ENCODE measurements around the gene MYO18B.

MYO18B gene

DNA sequence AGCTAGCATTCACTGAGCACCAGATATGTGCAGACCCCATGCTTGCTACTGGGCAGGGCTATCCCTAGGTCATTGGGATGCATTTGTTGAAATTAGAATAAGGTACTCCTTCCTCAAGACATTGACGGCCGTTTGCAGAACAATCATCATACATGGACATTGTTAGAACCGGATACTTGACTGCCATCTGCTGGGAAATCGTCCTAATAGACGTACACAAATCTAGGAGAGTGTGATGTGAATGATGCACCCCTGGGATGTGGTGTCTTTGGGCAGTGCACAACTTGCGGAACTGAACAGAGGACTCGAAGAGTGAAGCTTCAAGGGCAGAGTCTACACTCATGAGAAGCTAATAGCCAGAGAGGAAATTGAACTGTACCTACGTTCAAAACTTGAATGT lies 35.9 kb downstream of the MYO18B start:
- peak in 1 of 2 experiments; percentile 57 for DNase-seq

DNA sequence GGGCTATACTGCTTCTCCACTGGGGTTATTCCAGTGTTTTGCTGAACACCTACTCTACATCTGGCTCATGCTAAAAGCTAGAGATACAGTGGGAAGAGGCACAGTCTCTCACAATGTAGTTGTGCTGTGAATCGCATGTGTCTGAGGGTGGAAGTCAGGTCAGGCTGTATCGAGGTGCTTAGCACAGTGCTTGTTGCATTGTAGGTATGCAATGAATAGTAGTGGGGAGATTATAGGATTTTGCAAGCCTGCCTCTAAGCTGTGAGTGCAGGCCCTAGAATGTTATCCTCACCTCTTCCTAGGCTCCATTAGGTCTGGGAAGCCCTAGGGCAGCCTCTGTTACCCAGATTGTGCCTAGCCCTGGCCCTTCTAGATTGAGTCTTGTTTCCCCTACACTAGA lies 37.4 kb downstream of the MYO18B start:
- no peak for DNase-seq

GRCh38 chr22:25779890-25780289 lies 37.9 kb downstream of the MYO18B start:
- DNase-seq, result no peak

GRCh38 chr22:25780673-25781072 lies 38.7 kb downstream of the MYO18B start:
- DNase-seq, result no peak

DNA sequence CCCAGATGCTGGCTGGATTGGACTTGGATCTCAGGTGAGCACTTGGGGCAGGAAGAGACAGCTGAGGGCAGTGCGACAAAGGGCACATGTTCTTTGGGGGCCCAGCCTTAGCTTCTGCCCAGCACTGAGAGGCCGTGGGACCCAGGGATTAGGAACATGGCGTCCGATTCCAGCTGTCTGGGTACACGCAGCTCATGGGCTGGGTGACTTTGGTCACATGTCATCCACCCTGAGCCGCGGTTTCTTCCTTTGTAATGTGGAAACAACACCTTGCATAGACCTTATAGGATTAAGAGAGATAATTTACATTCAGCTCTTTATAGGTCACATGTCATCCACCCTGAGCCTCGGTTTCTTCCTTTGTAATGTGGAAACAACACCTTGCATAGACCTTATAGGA lies 39.8 kb downstream of the MYO18B start:
- DNase-seq, result no peak

- no peak for DNase-seq
Observed at GRCh38 chr22:25782831-25783230, 40.8 kb downstream of the MYO18B start.

GRCh38 chr22:25783856-25784255 lies 41.9 kb downstream of the MYO18B start:
- no peak for DNase-seq

DNA sequence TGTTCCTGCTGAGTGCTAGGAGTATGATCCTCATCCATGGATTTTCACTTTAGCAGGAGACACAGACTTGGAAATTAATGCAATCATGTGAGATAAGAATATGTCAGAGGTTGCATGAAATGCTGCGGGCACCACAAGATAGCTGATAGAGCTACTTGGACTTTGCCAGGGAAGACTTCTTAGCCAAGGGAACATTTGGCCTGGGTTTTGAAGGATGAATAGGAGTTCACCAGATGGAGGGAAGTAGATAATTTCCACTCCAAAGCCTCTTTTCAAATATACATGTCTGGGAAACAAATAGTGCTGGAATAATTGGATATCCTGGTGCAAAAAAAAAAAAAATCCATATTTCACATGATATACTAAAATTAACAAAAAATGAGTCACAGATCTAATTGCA lies 44.2 kb downstream of the MYO18B start:
- no peak for DNase-seq

GRCh38 chr22:25791556-25791955 lies 49.6 kb downstream of the MYO18B start:
- DNase-seq, result no peak

DNA sequence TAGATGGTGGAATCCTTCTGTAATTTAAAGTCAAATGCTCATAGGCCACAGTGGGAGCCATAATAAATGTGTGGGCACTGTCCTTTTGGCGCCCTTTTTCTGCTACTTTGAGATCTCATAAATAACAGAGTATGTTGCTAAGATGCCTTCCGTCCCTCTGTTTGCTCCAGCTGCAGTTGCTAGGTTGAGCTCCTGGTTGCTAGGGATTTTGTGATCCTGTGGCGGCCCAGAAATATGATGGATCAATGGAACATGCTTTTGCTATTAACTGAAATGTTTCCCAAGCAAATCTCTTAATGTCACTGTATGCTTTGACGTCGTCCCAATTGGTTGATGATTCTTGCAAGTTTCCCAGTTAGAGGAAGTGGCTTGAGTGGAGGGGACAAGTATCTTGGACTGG lies 53.5 kb downstream of the MYO18B start:
- DNase-seq, result no peak

DNA sequence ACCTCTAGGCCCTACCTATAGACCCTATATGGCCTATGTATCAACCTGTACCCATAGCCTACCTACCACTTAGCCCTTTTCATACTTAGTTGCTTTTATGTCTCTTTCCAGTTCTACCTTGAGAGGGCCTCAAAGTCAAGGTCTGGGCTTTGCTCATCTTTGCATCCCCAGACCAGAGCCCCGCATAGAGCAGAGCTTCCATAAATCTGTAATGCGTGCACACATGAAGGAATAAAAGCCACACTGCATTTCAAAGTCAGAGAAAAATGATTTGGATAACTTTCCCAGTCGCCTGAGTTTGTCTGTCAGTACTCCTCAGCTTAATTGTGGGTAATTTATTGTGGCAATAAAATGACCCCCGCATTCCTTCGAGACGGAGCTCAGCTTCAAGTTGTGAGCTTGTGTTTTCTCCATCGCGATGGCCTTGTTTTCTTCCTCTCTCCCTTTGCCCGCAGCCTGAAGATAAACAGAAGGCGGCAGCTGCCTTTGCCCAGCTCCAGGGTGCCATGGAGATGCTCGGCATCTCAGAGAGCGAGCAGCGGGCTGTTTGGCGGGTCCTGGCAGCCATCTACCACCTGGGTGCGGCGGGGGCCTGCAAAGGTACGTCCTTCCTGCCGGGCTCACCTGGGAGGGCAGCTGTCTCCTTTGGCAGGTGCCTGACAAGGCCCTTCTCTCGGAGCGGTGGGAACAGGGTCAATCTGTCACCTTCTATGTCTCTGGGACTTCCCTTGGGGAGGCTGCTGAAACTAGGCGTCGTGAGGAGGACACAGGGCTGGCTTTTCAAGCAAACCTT lies 55.7 kb downstream of the MYO18B start:
- DNase-seq, result no peak

DNA sequence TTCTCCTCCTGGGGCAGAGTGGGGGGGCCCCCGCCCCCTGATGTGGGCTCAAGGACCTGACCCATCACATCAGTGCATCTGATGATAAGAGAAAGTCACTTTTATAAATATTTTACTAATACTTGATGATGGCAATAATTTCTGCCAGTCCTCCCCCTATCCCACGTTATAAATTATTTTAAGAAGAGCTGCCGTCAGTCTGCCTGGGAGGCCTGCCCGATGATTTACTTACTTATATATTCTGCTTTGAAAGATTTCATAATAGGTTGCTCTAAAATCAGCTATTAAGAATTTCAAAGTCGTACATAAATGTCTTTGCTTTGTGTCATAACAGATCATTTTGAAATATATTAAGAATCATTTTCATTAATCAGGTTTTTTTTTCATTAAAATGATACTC lies 58.8 kb downstream of the MYO18B start:
- no peak for DNase-seq

GRCh38 chr22:25802018-25802417 lies 60.0 kb downstream of the MYO18B start:
- DNase-seq, result no peak

DNA sequence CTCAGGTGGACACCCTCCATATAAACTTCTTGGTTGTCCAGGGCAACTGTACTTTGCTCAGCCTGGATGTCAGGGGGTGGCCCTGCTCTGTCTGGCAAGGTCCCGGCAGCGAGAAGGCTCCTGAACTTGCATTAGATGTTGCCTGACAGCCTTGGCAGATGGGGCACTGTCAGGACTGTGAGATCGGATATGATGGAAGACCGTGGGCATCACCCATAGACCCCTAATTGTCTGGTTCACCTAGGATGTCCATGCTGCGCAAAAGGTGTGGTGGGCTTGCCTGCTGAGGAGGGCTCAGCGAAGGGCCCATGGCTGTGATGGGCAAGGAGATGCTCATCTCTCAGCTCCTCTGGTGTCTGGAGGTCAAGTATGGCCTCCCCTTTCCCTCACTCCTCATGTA lies 62.7 kb downstream of the MYO18B start:
- DNase-seq, result no peak

- DNase-seq, result no peak
Observed at GRCh38 chr22:25806579-25806978, 64.6 kb downstream of the MYO18B start.

- no peak for DNase-seq
Observed at GRCh38 chr22:25814685-25815084, 72.7 kb downstream of the MYO18B start.

GRCh38 chr22:25815561-25815960 lies 73.6 kb downstream of the MYO18B start:
- DNase-seq, result no peak

DNA sequence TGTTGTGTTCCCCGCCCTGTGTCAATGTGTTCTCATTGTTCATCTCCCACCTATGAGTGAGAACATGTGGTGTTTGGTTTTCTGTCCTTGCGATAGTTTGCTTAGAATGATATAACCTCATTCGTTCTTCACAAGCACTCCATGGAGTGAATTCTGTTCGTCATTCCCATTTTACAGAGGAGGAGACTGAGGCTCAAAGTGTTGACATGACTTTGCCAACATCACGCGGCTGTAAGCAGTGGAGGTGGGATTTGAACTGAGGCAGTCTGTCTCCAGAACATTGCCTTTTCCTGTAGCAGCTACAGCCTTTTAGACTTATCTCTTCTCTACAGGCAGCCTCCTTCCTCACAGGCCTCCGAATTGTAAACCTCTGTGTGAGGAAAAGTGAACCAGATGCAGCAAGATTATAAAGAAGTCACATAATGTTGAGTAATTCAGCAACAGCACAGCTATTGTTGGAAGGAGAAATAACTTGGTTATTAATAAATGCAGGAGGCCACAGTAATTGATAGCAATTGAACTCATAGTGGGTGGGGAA lies 74.6 kb downstream of the MYO18B start:
- DNase-seq, result no peak

GRCh38 chr22:25817092-25817943 lies 75.3 kb downstream of the MYO18B start:
- DNase-seq, result no peak

DNA sequence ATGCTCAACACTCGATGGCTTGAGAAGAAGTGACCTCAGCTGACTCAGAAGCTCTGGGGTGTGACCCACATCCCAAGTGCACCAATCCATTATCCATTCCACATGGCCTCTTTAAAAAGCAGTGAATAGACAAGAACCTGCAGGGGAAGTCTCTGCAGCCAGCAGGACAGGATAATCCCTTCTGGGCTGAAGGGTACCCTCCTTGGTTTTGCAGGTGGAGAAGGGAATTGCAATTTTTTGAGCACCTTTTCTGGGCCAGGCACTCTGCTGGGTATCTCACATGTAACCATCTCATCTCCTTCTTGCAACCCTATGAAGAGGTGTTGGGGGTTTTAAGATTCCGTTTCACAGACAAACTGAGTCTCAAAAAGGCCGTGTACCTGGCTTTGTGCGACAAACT lies 76.6 kb downstream of the MYO18B start:
- no peak for DNase-seq

- DNase-seq, result no peak
Observed at GRCh38 chr22:25822344-25822743, 80.4 kb downstream of the MYO18B start.

- no peak for DNase-seq
Observed at GRCh38 chr22:25823276-25823675, 81.3 kb downstream of the MYO18B start.

- DNase-seq, result no peak
Observed at GRCh38 chr22:25824828-25825423, 82.9 kb downstream of the MYO18B start.

DNA sequence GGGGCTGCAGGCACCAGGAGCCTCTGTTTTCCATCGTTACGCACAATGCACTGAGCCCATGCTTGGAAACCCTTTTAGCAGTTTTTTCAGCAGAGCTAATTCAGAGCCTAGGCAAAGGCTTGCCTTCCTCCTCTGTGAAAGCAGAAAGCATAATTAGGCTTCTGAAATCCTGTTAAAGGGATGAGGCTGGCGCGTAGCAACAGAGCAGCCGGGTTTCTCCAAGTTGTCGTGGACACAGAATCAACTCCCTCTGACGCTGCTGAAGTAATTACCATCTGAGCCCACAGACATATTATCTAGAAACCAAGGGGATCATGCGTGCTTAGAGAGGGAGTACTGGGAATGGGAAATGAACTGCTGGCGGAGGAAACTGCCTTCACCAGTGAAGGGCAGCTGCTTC lies 85.4 kb downstream of the MYO18B start:
- no peak for DNase-seq
